HG03521 (cell line): ENCODE measurements around the gene HEPN1.

Experiments used
- ATAC-seq: cut with Tn5 transposase; IDR thresholded peaks from one replicate; pipeline ENCODE4 v1.9.1; 2021; ENCODE audit warnings: mild to moderate bottlenecking, moderate library complexity; ENCODE audit not compliant: unreplicated experiment

The HEPN1 gene

GRCh38 chr11:124918950-124919349, at the start of gene HEPN1:
Gene HEPN1 (plus strand): TSS chr11:124919250.
- no peak for ATAC-seq

- ATAC-seq: no peak
Measured at GRCh38 chr11:124869331-124869730, 49.7 kb upstream of the HEPN1 start.

DNA sequence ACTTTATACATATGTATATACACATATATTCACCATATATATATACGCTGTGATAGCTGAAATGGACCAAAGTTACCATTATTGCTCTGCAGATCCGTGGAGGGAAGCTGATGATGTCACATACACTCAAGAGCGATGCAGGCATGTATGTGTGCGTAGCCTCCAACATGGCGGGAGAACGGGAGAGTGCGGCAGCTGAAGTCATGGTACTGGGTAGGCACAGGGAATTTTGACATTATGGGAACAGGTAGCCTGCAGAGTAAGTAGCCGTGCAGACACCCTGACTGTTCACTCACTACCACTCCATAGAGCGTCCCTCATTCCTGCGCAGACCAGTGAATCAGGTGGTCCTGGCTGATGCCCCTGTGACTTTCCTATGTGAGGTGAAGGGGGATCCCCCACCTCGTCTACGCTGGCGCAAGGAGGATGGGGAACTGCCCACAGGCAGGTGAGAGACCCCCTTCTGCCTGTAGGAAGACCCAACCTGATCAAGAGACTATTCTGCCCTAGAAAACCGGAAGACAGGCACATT, 49.1 kb upstream of the HEPN1 start:
- ATAC-seq: no peak

GRCh38 chr11:124870430-124870829, 48.6 kb upstream of the HEPN1 start:
- ATAC-seq: no peak

DNA sequence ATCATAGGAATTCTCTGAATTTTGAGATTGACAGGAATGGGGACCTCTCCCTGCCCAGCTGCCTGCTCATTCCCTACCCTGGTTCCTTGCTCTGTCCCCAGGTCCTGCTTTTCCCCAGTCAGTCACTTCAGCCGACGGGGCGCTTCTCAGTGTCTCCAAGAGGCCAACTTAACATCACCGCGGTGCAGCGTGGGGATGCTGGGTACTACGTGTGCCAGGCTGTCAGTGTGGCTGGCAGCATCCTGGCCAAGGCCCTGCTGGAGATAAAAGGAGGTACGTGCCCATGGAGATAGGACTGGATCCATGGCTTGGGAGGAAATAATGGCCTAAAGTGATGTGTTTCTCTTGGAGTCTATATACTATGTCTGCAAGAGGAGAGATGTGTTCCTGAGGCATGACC, 46.8 kb upstream of the HEPN1 start:
- no peak for ATAC-seq

DNA sequence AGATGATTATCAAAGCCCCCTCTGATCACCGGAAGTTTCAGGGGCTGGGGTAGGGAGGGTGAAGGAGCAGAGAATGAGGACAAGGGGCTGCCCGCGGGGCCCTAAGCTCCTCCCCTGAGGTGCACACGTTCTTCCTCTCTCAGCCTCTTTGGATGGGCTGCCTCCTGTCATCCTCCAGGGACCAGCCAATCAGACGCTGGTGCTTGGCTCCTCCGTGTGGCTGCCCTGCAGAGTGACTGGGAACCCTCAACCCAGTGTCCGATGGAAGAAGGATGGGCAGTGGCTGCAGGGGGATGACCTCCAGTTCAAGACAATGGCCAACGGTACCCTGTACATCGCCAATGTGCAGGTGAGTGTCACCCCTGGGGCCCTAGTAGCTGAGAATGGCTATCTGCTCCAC, 46.3 kb upstream of the HEPN1 start:
- no peak for ATAC-seq

GRCh38 chr11:124873951-124874350, 45.1 kb upstream of the HEPN1 start:
- ATAC-seq: no peak

DNA sequence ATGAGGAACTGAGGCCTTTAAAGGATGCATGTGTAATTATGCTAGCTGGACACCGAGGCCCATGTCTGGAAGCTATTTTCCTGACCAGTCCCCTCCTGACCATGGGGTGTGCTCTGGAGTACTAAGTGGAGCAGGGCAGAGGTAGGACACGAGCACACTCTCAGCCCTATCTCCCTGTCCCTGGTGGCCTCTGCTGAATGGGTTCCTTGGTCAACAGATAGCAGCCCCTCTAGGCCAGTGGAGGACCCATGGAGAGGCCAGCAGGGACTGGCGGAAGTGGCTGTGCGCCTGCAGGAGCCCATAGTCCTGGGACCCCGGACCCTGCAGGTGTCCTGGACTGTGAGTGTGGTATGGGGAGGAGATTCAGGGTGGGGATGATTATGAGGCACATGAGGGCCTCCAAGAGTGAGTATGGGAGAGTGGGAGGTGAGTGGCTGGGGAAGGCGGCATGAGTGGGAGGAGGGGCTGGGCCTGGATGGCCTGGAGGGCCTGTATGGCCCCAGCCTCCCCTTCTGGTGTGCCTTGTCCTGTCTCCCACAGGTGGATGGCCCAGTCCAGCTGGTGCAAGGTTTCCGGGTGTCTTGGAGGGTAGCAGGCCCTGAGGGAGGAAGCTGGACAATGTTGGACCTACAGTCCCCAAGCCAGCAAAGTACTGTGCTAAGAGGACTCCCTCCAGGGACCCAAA, 44.3 kb upstream of the HEPN1 start:
- no peak for ATAC-seq

DNA sequence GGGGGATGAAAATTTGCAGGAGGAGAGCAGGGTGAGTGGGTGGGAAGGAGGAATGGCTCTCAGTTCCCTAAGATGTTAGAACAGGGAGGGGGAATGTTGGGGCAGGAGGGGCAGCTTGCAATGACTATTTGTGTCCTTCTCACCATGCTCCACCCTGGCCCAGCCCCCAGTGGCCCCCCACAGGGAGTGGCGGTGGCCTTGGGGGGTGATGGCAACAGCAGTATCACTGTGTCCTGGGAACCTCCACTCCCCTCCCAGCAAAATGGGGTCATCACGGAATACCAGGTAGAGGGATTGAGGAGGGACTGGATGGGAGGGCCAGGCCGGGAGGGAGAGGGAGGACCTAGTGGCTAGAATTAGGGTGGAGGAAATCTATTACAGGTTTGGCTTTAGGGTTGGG, 43.6 kb upstream of the HEPN1 start:
- ATAC-seq: no peak

DNA sequence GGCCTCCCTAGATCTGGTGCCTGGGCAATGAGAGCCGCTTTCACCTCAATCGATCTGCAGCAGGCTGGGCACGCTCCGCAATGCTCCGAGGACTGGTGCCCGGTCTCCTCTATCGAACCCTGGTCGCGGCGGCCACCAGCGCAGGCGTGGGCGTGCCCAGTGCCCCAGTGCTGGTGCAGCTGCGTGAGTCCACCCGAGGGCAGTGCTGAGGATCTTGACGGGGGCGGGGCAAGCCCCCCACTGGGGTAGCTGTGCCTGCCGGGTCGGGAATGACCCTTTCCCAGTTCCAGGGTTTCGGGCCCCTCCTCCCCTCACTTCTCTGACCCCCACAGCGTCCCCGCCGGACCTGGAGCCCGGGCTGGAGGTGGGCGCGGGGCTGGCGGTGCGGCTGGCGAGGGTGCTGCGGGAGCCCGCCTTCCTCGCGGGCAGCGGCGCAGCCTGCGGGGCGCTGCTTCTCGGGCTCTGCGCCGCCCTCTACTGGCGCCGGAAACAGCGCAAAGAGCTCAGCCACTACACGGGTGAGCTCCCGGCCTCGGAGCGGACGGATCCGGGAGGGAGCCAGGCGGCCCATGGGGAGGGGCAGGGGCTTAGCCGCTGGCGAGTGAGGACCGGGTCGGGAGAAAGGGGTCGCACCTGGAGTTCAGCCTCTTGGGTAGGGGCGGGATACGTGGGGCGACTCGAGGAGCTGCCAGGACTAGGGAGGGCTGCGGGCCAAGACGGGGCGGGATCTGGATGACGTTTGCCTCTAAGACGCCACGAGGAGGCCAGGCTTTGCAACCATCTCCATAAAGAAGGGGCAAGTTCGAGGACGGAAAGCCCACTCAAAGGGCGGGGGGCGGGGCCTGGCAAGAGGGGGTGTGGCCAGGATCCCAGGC, 42.9 kb upstream of the HEPN1 start:
- ATAC-seq: peak; percentile 94

- ATAC-seq: no peak
Measured at GRCh38 chr11:124876818-124877630, 42.0 kb upstream of the HEPN1 start.

DNA sequence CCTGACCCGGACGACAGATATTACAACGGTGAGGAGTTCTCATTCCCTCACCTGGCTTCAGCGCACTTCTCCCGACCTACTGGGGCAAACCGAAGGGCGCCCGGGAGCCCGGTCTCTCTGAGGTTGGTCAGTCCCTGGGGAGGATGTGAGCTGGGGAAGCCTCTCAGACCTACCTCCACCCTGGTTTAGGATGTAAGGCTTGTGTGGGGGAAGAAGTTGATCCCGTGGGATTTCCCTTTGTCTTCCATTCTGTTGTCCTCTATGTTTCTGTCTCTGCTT, 41.5 kb upstream of the HEPN1 start:
- ATAC-seq: no peak

- no peak for ATAC-seq
Measured at GRCh38 chr11:124877910-124878758, 40.9 kb upstream of the HEPN1 start.

GRCh38 chr11:124878759-124879492, 40.1 kb upstream of the HEPN1 start:
- ATAC-seq: no peak

DNA sequence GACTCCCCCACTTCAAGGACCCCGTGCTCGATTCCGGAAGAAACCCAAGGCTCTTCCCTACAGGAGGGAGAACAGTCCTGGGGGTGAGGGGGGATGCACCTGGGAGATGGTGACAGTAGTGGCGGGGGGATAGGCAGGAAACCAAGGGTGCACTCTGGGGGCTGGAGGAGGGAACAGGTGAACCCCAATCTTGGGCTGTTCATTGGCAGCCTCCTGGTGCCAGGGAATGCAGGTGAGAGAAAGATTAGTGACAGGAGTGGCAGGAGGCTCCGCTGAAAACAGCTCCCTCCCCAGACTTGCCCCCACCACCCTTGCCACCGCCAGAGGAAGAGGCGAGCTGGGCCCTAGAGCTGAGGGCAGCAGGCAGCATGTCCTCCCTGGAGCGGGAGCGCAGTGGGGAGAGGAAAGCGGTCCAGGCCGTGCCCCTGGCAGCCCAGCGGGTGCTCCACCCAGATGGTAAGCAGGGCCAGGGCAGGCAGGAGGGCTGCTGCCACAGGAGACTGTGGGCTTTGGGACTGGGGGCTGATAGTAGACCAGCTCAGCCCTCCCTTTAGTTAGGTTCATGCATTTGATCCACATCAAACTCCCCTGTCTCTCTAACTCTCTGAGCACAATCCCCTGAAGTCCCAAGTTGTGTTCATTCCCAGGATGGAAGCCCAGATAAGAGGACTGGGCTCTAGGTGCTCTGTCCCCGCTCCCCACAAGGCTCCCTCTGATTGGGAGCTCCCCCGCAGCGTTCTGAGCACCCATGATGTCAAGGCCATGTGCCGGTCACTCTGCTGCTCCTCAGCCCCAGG, 39.4 kb upstream of the HEPN1 start:
- no peak for ATAC-seq

DNA sequence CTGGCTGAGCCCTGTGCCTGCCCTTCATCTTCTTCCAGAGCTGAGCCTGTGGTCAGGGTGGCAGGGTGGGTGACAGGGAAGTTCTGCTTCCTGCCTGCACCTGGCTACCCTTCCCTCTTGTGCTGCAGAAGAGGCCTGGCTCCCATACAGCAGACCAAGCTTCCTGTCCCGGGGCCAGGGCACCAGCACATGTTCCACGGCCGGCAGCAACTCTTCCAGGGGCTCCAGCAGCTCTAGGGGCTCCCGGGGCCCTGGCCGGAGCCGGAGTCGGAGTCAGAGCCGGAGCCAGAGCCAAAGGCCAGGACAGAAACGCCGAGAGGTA, 38.8 kb upstream of the HEPN1 start:
- no peak for ATAC-seq

DNA sequence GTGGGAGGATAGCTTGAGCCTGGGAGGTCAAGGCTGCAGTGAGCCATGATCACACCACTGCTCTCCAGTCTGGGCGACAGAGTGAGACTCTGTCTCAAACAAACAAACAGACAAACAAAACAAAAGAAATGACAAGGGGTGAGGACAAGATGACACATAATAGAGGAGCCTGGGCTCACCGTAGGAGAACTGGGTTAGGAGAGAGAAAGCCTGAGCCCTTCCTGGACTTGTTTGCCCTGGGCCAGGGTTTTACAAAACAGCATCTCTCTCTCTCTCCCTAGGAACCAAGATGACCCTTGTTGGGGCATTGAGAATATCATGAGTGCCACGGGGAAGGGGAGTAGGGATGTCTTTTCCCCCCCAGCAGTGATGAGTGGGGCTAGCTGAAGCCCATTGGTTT, 38.1 kb upstream of the HEPN1 start:
- ATAC-seq: no peak

- ATAC-seq: no peak
Measured at GRCh38 chr11:124882339-124883071, 36.5 kb upstream of the HEPN1 start.

GRCh38 chr11:124884340-124884739, 34.7 kb upstream of the HEPN1 start:
- ATAC-seq: no peak
